IMR-90 (cell line): ENCODE data around the gene S100A2. TPM values are rescaled to one million over a fixed set of nuclear protein-coding genes. Genes with fewer than 3 reads are reported as not detected.

Experiments used
- ATAC-seq: fragments of 200-7000 bp; cut with Tn5 transposase; 2 replicates; pipeline ENCODE4 v1.9.1; 2020; ENCODE audit warnings: low read depth, mild to moderate bottlenecking, moderate library complexity
- BruUV-seq: library from RNA; stranded (reverse); fragments of 400-500 nt; replicated peaks from 2 replicates; lab custom pipeline; 2021; lab: Mats Ljungman, UMichigan
- CTCF ChIA-PET: fragments of 300-600 bp; formaldehyde crosslinking; extraction: SDS; loops from one replicate; lab custom pipeline; 2021; ENCODE audit warnings: antibody characterized with exemption; lab: Yijun Ruan, JAX
- POLR2A ChIA-PET: fragments of 300-600 bp; sonication (Branson Sonifier 250); formaldehyde crosslinking; loops from one replicate; lab custom pipeline; 2022; ENCODE audit warnings: antibody characterized with exemption; ENCODE audit not compliant: unreplicated experiment; lab: Charles Lee
- DNase-seq: peaks from one replicate; pipeline ENCODE4 v3.0.0; 2013
- H2AFZ ChIP-seq: replicated peaks from 2 replicates; pipeline ENCODE3; 2013; ENCODE audit warnings: low read length, mild to moderate bottlenecking; ENCODE audit not compliant: poor library complexity
- H2AK5ac ChIP-seq: 2 replicates; pipeline ENCODE4 v1.6.1; 2013; ENCODE audit warnings: low read depth, low read length, inconsistent platforms
- H2AK9ac ChIP-seq: replicated peaks from 2 replicates; pipeline ENCODE3; 2013; ENCODE audit warnings: mild to moderate bottlenecking, low read depth, low read length, moderate library complexity; ENCODE audit not compliant: poor library complexity
- H2BK120ac ChIP-seq: 2 replicates; pipeline ENCODE4 v1.6.1; 2013; ENCODE audit warnings: low read depth, low read length, inconsistent platforms
- H2BK15ac ChIP-seq: 3 replicates; pipeline ENCODE4 v1.6.1; 2013; ENCODE audit warnings: low read depth, low read length, inconsistent platforms
- H2BK20ac ChIP-seq: 2 replicates; pipeline ENCODE4 v1.6.1; 2013; ENCODE audit warnings: low read depth, mild to moderate bottlenecking, inconsistent platforms, low read length, moderate library complexity
- H2BK5ac ChIP-seq: 2 replicates; pipeline ENCODE4 v1.6.1; 2013; ENCODE audit warnings: mild to moderate bottlenecking, low read depth, low read length, inconsistent platforms; ENCODE audit not compliant: poor library complexity, severe bottlenecking
- H3K14ac ChIP-seq: replicated peaks from 2 replicates; pipeline ENCODE4 v1.6.1; 2013; ENCODE audit warnings: low read depth, low read length, inconsistent platforms
- H3K18ac ChIP-seq: 2 replicates; pipeline ENCODE4 v1.6.1; 2013; ENCODE audit warnings: low read depth, low read length, control low read depth
- H3K23ac ChIP-seq: 2 replicates; pipeline ENCODE4 v1.6.1; 2013; ENCODE audit warnings: low read depth, low read length, inconsistent platforms
- H3K27ac ChIP-seq: 2 replicates; pipeline ENCODE4 v1.5.1; 2013; ENCODE audit warnings: mild to moderate bottlenecking, control low read depth, low read length; ENCODE audit not compliant: insufficient read depth
- H3K27me3 ChIP-seq: 2 replicates; pipeline ENCODE4 v1.6.1; 2013; ENCODE audit warnings: low read length; ENCODE audit not compliant: control insufficient read depth, insufficient read depth
- H3K36me3 ChIP-seq: 2 replicates; pipeline ENCODE4 v1.6.1; 2013; ENCODE audit warnings: low read length, mixed read lengths; ENCODE audit not compliant: control insufficient read depth, insufficient read depth
- H3K4ac ChIP-seq: 2 replicates; pipeline ENCODE4 v1.6.1; 2013; ENCODE audit warnings: low read depth, low read length, inconsistent platforms
- H3K4me1 ChIP-seq: 2 replicates; pipeline ENCODE4 v1.6.1; 2013; ENCODE audit warnings: low read length, mixed read lengths; ENCODE audit not compliant: control insufficient read depth, insufficient read depth
- H3K4me2 ChIP-seq: 2 replicates; pipeline ENCODE4 v1.6.1; 2013; ENCODE audit warnings: low read depth, mild to moderate bottlenecking, control low read depth, low read length, moderate library complexity
- H3K4me3 ChIP-seq: 2 replicates; pipeline ENCODE4 v1.5.1; 2013; ENCODE audit warnings: low read depth, mild to moderate bottlenecking, control low read depth, low read length, moderate library complexity; ENCODE audit not compliant: insufficient read depth
- H3K56ac ChIP-seq: 2 replicates; pipeline ENCODE4 v1.6.1; 2013; ENCODE audit warnings: low read length, inconsistent platforms; ENCODE audit not compliant: insufficient read depth; ENCODE audit errors: extremely low read depth
- H3K79me1 ChIP-seq, 2 experiments: 2 replicates each; pipeline ENCODE4 v1.6.1; 2013; ENCODE audit warnings: low read length in 2 of 2, inconsistent platforms in 1 of 2, low read depth in 1 of 2
- H3K9ac ChIP-seq: 2 replicates; pipeline ENCODE4 v1.6.1; 2013; ENCODE audit warnings: low read depth, low read length, control low read depth
- H3K9me1 ChIP-seq: 2 replicates; pipeline ENCODE4 v1.6.1; 2013; ENCODE audit warnings: low read length, inconsistent platforms; ENCODE audit not compliant: insufficient read depth
- H3K9me3 ChIP-seq: 2 replicates; pipeline ENCODE4 v1.6.1; 2013; ENCODE audit warnings: low read length; ENCODE audit not compliant: control insufficient read depth, insufficient read depth
- H4K20me1 ChIP-seq: 2 replicates; pipeline ENCODE4 v1.6.1; 2013; ENCODE audit warnings: low read length, inconsistent platforms; ENCODE audit not compliant: insufficient read depth
- H4K5ac ChIP-seq: 2 replicates; pipeline ENCODE4 v1.6.1; 2013; ENCODE audit warnings: mild to moderate bottlenecking, low read depth, low read length, control low read depth
- H4K8ac ChIP-seq, 2 experiments: 2 replicates each; pipeline ENCODE4 v1.6.1; 2013; ENCODE audit warnings: low read depth in 2 of 2, low read length in 2 of 2, control low read depth in 1 of 2, inconsistent platforms in 1 of 2
- H4K91ac ChIP-seq: 2 replicates; pipeline ENCODE4 v1.6.1; 2013; ENCODE audit warnings: low read depth, low read length, inconsistent platforms; ENCODE audit not compliant: insufficient read depth
- CEBPB ChIP-seq: IDR thresholded peaks from 2 replicates; pipeline ENCODE4 v1.6.1; 2012; ENCODE audit warnings: low read depth, low read length, improper control_type of control experiment
- CHD1 ChIP-seq: IDR thresholded peaks from 2 replicates; pipeline ENCODE4 v1.6.1; 2012; ENCODE audit warnings: low read depth, low read length, improper control_type of control experiment
- FOS ChIP-seq: fragments of 150-350 bp; IDR thresholded peaks from 2 replicates; pipeline ENCODE4 v1.6.1; 2016; ENCODE audit warnings: low read depth, low read length
- WGBS, 2 experiments: methylation state at CpG; one replicate each; pipeline versions ENCODE4 v1.1.5 to v1.1.7; 2013; ENCODE audit warnings: missing lambda C conversion rate in 2 of 2; ENCODE audit not compliant: insufficient read length in 1 of 2; ENCODE audit errors: extremely low coverage in 2 of 2; 5-methylcytosine and 5-hydroxymethylcytosine counted together
- dilution Hi-C: fragments of 300-500 bp; cut with HindIII; formaldehyde crosslinking; loops from one replicate; pipeline ENCODE4 v1.14.3; 2018; ENCODE audit warnings: low sequenced_read_pairs; ENCODE audit not compliant: unreplicated experiment
- in situ Hi-C: fragments of 300-500 bp; cut with MboI; formaldehyde crosslinking; loops from 3 replicates; pipeline ENCODE4 v1.14.3; 2019; ENCODE audit warnings: low sequenced_read_pairs, inconsistent platforms, mixed read lengths
- intact Hi-C: fragments of 100-400 bp; cut with micrococcal nuclease; formaldehyde crosslinking; loops from 2 replicates; pipeline ENCODE4 v1.10.0; 2022
- polyA plus RNA-seq, 3 experiments: library from polyadenylated mRNA; depleted of rRNA; stranded (reverse); fragments of >200 nt; gene quantifications; 2 replicates each; pipeline ENCODE4 v1.2.3, GENCODE V29; 2012; ENCODE audit warnings: low replicate concordance in 1 of 3
- total RNA-seq: library from RNA; depleted of rRNA; stranded (reverse); fragments of >200 nt; gene quantifications from 2 replicates; pipeline ENCODE4 v1.2.3, GENCODE V29; 2012
- TF ChIP-seq, protein P1 (sequence below): fragments of 150-350 bp; IDR thresholded peaks from 2 replicates; pipeline ENCODE4 v1.6.1; 2016; ENCODE audit warnings: low read depth, mild to moderate bottlenecking, low read length, moderate library complexity, borderline replicate concordance
- TF ChIP-seq, protein P2 (sequence below): conservative IDR thresholded peaks from 2 replicates; pipeline ENCODE4 v1.5.1; 2012; ENCODE audit warnings: mild to moderate bottlenecking, low read depth, low read length, improper control_type of control experiment
- TF ChIP-seq, protein P3 (sequence below): fragments of 150-350 bp; IDR thresholded peaks from 2 replicates; pipeline ENCODE4 v1.6.1; 2017; ENCODE audit warnings: mild to moderate bottlenecking, antibody characterized with exemption, low read length, low read depth

Gene S100A2
- total and polyA plus RNA-seq, 2 of the 4 experiments (the other 2 are of a cell fraction), result 3.6 to 7.9 TPM

DNA sequence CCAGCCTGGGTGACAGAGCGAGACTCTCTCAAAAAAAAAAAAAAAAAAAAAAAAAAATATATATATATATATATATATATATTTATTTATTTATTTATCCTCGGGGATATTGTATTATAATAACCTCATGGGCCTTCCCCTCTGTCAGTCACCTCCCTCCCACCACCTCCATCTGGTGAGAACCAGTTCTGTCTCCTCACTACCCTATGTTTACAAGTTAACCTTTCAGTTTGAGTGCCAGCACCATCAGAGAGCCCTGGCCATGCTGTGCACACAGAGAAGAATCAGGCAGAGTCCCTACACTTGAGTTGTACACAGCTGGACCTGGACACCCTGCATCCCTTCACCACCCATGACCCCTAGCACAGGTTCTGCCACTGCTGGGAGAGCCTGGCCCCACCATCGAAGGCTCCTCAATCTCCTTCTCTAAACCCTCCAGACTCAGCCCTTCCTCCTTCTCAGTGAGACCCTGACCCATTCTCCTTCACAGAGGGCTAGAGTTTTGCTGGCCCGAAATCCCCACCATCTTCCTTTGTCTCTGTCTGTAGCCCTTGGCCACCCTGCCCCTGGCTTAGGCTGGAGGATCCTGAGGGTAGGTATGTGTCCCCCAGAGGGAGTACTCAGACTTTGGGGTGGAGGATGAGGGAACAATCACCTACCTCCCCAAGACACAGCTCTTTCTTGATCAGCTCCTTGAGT lies 26.1 kb downstream of the S100A2 start:
- Histone ChIP-seq H3K36me3 (peaks cover 5% of the 10 kb centered on the region), H3K23ac (peak overlapping the region; percentile 66; the same call in 1 of the 2 replicates), H3K4ac (peak overlapping the region; percentile 83), H2BK120ac (peak overlapping the region; percentile 77), H2AK5ac (peak overlapping the region; percentile 67), H4K5ac (0 out of 2 replicates have a peak overlapping the region, but pooled peaks have one; percentile 19), H3K9me1 (peaks cover 45% of the 10 kb centered on the region), H2BK15ac (peak overlapping the region; percentile 69; the same call in 2 of the 3 replicates), H3K4me3 (no peak overlapping the region), H3K27me3 (no peaks in the 10 kb centered on the region), H2AFZ (peak overlapping the region; percentile 26), H3K9ac (no peak overlapping the region), H4K8ac (peak overlapping the region; percentile 8 to 89; a peak in 3 of 4 replicates), H3K56ac (no peak overlapping the region), H4K20me1 (peaks cover 10% of the 10 kb centered on the region), H3K79me1 (peaks cover 5 to 40% of the 10 kb centered on the region in 2 experiments; a peak in 3 of 4 replicates), H4K91ac (peak overlapping the region; percentile 77), H3K18ac (no peak overlapping the region), H3K9me3 (no peaks in the 10 kb centered on the region), H2AK9ac (peak overlapping the region; percentile 97), H2BK20ac (peak overlapping the region; percentile 85), H3K4me1 (peaks cover 25% of the 10 kb centered on the region), H2BK5ac (peak overlapping the region; percentile 27), H3K14ac (peak overlapping the region; percentile 73), H3K27ac (no peak overlapping the region), H3K4me2 (no peak overlapping the region)
- DNase-seq, result no peak
- dilution Hi-C loops, result no loop called here
- BruUV-seq, result no TSS peak
- intact Hi-C loops, result no loop called here
- in situ Hi-C loops, result loop anchor here (25.0 kb wide), 1 partner anchor 423 kb away; the partner anchor contains the start of genes CREB3L4, CRTC2 and SLC39A1
- TF ChIP-seq FOS, result no peak
- TF ChIP-seq, protein P1, sequence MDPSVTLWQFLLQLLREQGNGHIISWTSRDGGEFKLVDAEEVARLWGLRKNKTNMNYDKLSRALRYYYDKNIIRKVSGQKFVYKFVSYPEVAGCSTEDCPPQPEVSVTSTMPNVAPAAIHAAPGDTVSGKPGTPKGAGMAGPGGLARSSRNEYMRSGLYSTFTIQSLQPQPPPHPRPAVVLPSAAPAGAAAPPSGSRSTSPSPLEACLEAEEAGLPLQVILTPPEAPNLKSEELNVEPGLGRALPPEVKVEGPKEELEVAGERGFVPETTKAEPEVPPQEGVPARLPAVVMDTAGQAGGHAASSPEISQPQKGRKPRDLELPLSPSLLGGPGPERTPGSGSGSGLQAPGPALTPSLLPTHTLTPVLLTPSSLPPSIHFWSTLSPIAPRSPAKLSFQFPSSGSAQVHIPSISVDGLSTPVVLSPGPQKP, result no peak
- no peak for TF ChIP-seq CEBPB
- TF ChIP-seq CHD1, result no peak
- TF ChIP-seq, protein P2, sequence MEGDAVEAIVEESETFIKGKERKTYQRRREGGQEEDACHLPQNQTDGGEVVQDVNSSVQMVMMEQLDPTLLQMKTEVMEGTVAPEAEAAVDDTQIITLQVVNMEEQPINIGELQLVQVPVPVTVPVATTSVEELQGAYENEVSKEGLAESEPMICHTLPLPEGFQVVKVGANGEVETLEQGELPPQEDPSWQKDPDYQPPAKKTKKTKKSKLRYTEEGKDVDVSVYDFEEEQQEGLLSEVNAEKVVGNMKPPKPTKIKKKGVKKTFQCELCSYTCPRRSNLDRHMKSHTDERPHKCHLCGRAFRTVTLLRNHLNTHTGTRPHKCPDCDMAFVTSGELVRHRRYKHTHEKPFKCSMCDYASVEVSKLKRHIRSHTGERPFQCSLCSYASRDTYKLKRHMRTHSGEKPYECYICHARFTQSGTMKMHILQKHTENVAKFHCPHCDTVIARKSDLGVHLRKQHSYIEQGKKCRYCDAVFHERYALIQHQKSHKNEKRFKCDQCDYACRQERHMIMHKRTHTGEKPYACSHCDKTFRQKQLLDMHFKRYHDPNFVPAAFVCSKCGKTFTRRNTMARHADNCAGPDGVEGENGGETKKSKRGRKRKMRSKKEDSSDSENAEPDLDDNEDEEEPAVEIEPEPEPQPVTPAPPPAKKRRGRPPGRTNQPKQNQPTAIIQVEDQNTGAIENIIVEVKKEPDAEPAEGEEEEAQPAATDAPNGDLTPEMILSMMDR, result no peak
- TF ChIP-seq, protein P3, sequence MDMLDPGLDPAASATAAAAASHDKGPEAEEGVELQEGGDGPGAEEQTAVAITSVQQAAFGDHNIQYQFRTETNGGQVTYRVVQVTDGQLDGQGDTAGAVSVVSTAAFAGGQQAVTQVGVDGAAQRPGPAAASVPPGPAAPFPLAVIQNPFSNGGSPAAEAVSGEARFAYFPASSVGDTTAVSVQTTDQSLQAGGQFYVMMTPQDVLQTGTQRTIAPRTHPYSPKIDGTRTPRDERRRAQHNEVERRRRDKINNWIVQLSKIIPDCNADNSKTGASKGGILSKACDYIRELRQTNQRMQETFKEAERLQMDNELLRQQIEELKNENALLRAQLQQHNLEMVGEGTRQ, result no peak
- ChIA-PET POLR2A (interaction anchor here (1.4 kb wide), 1 partner anchor 27 kb away, joined by 5 read pairs; no protein-coding TSS in a partner anchor), CTCF (no interaction called here)
- WGBS, 2 experiments, result 100% methylated on average over 1 of the region's 4 CpGs; no CpG with 5 or more reads in 1 of the 2 experiments
- ATAC-seq, result no peak
